HL-60 (cell line): Measurements from ENCODE around the gene PDE4DIP.
"Not testable (repeated sequence)": the region's sequence is repeated elsewhere in the genome, so short reads cannot be mapped to it uniquely, and the experiment has no call there.

Source experiments
- DNase-seq, 2 experiments: peaks; one replicate each; pipeline ENCODE4 v3.0.0-alpha.2; 2010 to 2020; ENCODE audit warnings: low read depth in 1 of 2, low spot score in 1 of 2
- H3K27ac ChIP-seq: fragments of 250-450 bp; sonication (Bioruptor Pico); replicated peaks from 2 replicates; pipeline ENCODE4 v1.5.1; 2020; ENCODE audit warnings: mild to moderate bottlenecking, moderate library complexity
- H3K27me3 ChIP-seq: fragments of 250-450 bp; sonication (Bioruptor Pico); 2 replicates; pipeline ENCODE4 v1.5.1; 2021; ENCODE audit warnings: mild to moderate bottlenecking, moderate library complexity; ENCODE audit not compliant: insufficient read depth, poor library complexity, severe bottlenecking
- H3K4me3 ChIP-seq: replicated peaks from 2 replicates; pipeline ENCODE4 v1.5.1; 2011; ENCODE audit warnings: mild to moderate bottlenecking, control low read depth, low read length; ENCODE audit not compliant: insufficient read depth

PDE4DIP gene

DNA sequence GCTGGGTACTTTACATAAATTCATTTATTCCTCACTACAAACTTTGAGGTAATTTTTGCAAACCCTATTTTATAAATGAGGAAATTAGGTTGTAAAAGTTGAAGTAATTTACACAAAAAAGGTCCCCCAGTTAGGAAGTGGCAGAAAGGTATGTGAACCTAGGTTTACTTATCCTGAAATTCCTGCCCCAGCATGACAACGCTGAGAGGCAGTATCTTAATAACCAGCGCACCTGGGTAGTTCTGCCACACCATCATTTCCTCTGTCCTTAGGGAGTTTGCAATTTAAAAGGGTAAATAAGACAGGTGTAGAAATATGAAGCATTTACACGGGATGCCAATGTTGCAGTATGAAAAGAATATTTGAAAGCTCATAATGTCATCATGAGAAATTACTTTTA, 79.6 kb downstream of the PDE4DIP start:
- H3K27ac ChIP-seq, DNase-seq, H3K27me3 ChIP-seq, H3K4me3 ChIP-seq: not testable (repeated sequence)

DNA sequence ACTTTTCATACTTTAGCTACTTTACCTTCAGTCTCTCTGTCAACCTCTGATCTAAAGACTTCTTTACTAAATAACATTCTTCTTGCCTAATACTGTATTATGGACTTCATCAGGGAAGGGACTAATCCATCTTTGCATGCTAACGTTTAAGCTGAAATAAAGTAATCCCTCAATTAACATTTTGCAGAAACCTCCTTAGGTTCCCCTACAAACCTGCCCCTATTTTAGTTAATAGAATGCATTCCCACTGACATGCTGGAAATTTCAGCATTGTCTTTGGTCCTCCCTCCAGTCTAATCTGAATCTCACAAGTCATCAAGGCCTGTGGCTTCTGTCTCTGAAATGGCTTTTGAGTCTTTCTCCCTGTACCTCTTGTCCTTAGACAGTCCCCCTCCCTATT, 83.4 kb downstream of the PDE4DIP start:
- not testable (repeated sequence) for H3K27ac ChIP-seq, H3K4me3 ChIP-seq, DNase-seq, H3K27me3 ChIP-seq

DNA sequence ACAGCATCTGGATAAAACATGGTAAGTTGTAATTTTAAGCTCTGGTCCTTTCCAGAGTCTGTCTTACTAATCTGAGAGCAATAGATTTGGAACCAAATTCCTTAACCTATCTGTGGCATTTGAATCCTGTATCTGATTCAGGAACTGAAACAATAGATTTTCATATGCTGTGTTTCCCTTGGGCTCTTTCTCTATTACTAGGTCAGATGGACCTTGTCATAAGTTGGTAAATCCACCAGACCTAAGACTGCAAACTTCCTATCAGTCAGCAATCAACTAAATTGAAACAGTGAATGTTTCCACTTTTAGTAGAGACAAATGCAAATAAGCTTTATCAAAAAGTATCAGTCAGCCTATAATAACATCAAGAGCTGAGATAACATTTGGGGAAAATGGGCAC, 85.0 kb downstream of the PDE4DIP start:
- not testable (repeated sequence) for DNase-seq, H3K27me3 ChIP-seq, H3K4me3 ChIP-seq, H3K27ac ChIP-seq

DNA sequence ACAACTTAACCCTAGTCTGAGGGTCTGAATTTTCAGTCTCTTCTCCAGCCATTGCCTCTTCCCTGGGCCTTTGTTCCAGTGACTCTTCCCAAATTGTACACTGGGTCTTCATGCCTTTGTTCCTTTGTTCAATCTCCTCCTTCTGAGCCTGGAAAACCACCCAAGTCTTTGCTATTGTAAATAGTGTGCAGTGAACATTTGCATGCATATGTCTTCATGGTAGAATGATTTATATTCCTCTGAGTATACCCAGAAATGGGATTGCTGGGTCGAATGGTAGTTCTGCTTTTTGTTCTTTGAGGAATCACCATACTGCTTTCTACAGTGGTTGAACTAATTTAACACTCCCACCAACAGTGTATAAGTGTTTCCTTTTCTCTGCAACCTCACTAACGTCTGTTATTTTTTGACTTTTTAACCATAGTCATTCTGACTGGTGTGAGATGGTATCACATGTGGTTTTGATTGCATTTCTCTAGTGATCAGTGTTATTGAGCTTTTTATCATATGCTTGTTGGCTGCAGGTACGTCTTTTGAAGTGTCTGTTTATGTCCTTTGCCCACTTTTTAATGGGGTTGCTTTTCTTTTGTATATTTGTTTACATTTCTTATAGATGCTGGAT, 91.3 kb downstream of the PDE4DIP start:
- H3K27me3 ChIP-seq, DNase-seq, H3K4me3 ChIP-seq, H3K27ac ChIP-seq: not testable (repeated sequence)

DNA sequence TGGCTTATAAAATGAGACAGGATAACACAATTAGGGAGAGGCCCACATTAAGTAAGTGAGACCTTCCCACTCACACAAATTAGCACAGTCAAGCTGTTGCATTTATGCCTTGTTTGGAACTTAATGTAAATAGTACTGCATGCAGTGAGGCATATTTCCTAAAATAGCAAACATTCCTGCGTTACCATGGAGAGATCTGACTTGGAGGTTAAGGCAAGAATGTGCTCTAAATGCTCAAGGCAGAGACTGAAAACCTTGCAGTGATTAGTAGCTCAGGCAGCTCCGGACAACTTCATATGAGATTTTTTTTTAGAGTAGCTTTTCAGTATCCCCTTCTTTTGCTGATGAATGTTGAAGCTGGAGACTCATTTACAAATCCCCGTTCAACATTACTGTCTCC, 98.7 kb downstream of the PDE4DIP start:
- not testable (repeated sequence) for DNase-seq, H3K27me3 ChIP-seq, H3K27ac ChIP-seq

DNA sequence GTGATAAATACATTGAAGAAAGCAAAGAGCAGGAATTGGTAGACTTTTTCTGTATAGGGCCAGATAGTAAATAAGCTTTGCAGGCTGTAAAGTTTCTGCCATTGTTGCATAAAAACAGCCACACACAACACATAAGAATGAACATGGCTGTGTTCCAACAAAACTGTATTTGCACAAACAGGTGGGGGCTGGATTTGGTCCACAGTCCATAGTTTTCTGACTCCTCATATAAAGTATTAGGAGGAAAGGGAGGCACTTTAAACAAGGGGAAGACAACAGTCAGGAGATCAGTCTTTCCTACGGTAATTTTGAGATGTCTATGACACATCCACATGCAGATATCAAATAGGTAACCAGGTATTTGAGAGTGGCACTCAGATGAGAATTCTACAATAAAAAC, 100.9 kb downstream of the PDE4DIP start:
- not testable (repeated sequence) for DNase-seq, H3K27ac ChIP-seq, H3K27me3 ChIP-seq, H3K4me3 ChIP-seq

More for the DNA sequence above, 98.7 kb downstream of the PDE4DIP start:
- not testable (repeated sequence) for H3K4me3 ChIP-seq

DNA sequence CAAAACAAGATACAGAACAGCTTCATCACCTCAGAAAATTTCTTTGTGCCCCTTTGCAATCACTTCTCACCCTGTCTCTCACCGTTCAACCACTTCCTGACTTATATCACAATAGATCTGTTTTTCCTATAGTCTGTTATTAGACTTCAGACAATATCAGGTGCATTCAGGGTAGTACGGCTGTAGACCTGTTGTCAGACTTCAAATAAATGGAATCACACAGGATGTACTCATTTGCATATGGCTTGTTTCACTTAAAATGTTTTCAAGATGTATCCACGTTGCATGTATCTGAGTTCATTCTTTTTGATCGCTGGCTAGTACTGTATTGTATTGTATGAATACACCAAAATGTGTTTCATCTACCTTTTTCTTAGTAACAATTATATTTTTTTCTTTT, 104.5 kb downstream of the PDE4DIP start:
- H3K27ac ChIP-seq, H3K27me3 ChIP-seq, H3K4me3 ChIP-seq, DNase-seq: not testable (repeated sequence)

DNA sequence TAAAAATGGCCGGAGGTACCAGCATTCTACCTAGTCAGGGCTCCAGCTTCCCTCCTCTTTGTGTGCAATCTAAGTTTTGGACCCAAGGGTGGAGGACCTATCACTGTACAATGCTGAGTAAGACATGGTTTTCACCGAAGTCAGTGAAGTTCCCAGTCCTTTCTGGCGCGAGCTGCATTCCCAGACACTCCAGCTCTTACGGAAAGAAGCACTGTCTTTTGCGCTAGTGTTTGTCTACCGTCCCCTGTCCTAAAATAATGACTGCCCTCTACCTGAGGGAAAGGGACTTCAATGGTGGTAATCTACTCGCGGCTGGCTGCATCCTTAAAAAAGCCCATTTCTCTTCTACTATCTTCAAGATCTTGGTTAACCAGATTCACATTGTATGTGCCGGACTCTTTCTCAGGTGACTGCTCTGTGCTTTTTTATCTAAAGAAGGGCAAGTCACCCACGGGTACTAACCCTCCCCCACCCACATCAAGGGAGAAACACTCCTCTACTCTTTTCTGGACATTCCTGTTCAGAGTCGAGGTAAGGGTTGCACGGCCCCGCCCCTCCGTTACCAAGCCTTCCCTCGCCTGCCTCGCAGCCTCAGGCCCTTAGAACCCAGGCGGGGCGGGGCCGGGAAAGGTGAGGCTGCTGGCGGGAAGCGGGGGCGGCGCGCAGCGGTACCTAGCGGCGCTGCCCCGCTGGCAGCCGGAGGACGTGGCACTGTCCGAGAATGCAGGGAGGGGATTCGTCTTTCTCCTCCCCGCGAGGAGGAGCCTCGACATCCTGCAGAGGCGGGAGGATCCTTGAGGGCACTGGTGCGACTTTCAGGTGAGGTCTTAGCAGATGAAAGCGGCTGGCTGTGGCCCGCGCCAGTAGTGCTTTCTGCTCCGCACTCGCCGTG, 107.4 kb downstream of the PDE4DIP start:
- not testable (repeated sequence) for H3K27ac ChIP-seq, H3K27me3 ChIP-seq
- DNase-seq, result peak; percentile 53 to 68
- H3K4me3 ChIP-seq, result peak overlapping the region; percentile 65

DNA sequence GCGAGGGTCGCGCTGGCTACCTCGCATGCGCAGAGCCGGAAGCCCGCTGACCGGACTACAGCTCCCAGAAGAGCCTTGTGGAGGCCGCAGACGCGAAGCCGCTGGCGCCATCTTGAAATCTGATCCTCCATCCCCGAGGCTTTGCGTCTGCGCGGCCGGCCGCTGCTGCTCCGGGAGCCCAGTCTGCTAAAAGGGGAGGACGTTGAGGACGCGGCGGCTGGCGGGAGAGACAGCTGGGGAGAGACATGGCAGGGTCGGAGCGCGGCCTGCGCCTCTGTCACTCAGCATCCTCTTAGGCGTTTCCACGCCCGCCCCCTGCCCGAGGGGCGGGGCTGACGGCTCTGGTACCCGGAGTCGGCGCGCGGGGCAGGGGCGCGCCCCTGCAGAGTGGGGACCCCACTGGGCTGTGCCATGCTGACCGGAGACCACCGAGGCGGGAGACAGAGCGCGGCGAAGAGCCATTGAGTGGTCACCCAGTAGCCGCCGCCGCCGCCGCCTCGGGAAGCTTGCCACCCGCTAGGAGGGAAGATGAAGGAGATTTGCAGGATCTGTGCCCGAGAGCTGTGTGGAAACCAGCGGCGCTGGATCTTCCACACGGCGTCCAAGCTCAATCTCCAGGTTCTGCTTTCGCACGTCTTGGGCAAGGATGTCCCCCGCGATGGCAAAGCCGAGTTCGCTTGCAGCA, 108.2 kb downstream of the PDE4DIP start:
- not testable (repeated sequence) for H3K27me3 ChIP-seq, H3K27ac ChIP-seq
- DNase-seq, result peak in 1 of 2 experiments; percentile 67
- H3K4me3 ChIP-seq, result peak overlapping the region; percentile 65

DNA sequence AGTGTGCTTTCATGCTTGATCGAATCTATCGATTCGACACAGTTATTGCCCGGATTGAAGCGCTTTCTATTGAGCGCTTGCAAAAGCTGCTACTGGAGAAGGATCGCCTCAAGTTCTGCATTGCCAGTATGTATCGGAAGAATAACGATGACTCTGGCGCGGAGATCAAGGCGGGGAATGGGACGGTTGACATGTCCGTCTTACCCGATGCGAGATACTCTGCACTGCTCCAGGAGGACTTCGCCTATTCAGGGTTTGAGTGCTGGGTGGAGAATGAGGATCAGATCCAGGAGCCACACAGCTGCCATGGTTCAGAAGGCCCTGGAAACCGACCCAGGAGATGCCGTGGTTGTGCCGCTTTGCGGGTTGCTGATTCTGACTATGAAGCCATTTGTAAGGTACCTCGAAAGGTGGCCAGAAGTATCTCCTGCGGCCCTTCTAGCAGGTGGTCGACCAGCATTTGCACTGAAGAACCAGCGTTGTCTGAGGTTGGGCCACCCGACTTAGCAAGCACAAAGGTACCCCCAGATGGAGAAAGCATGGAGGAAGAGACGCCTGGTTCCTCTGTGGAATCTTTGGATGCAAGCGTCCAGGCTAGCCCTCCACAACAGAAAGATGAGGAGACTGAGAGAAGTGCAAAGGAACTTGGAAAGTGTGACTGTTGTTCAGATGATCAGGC, 108.8 kb downstream of the PDE4DIP start:
- peak in 1 of 2 experiments; percentile 3 for DNase-seq
- not testable (repeated sequence) for H3K27me3 ChIP-seq, H3K27ac ChIP-seq
- peak overlapping the region; percentile 28; the same call in 1 of the 2 replicates for H3K4me3 ChIP-seq

DNA sequence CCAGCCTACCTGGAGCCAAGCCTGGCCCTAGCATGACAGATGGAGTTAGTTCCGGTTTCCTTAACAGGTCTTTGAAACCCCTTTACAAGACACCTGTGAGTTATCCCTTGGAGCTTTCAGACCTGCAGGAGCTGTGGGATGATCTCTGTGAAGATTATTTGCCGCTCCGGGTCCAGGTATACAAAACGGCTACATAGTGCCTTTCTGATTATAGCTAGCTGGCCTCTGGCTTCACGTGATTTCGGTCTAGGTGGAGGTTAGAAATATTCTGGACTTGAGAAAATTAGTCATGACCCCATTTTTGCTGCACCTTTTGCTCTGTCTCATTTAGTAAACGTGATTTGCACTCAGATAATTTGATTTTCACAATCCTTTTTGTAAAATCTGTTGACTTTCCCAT, 109.5 kb downstream of the PDE4DIP start:
- not testable (repeated sequence) for H3K27ac ChIP-seq, H3K4me3 ChIP-seq, H3K27me3 ChIP-seq, DNase-seq

DNA sequence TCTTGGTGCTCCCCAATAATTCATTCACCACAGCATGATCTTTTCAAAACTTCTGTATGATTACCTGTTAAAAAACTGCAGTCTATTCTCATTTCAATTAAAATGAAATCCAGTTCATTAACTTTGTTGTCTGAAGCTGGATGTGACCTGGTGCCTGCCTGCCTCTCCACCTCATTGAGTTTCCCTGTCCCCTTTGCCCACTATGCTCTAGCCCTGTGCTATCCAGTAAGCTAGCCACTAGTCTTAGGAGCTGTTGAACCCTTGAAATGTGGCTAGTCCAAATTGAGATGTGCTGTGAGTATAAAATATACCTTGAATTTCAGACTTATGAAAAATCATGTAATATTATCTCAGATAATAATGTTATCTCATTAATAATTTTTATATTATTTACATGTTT, 114.1 kb downstream of the PDE4DIP start:
- H3K27me3 ChIP-seq, H3K27ac ChIP-seq, H3K4me3 ChIP-seq, DNase-seq: not testable (repeated sequence)

DNA sequence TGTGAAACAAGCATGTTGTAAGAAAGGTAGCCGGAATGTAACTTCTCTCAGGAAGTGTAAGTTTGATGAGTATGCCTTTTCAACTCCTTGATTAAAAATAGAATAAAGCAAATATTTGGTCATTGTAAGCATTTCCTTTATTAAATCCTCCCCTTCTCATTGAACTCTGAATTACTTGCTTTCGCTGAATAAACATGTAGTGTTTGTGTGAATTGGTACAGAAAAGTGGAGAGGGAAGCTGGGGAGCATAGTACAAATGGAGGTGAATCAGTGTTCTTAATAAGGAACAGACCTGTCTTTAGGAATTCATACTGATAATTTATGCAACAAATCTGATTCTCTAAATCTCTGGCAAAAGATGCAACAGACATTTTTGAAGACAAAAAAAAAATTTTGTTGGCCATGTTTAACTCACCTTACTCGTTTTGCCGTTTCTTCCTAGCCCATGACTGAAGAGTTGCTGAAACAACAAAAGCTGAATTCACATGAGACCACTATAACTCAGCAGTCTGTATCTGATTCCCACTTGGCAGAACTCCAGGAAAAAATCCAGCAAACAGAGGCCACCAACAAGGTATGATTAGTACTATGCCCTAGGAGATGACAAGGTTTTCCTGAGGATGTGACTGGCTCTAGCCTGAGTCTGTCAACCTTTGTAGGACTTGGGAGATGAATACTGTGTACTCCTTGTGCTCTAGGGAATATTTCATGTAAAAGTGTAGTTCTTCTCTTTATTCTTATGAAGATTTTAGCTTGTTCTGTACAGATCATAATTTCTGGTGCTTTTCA, 116.2 kb downstream of the PDE4DIP start:
- not testable (repeated sequence) for H3K4me3 ChIP-seq, DNase-seq, H3K27ac ChIP-seq, H3K27me3 ChIP-seq
